Measurements from ENCODE around the gene PRSS8.

Gene PRSS8

GRCh38 chr16:31134625-31135534 is 647 bp downstream of the PRSS8 start:
- Histone ChIP-seq H3K9me3 (ENCODE audit: control insufficient read depth in 2 of 2, low read length in 2 of 2) (no peaks in the 10 kb centered on the region), H3K4me1 (ENCODE audit: control insufficient read depth, insufficient read depth, low read length) (no peaks in the 10 kb centered on the region), H3K36me3 (ENCODE audit: control insufficient read depth in 2 of 2, insufficient read depth in 2 of 2, low read length in 2 of 2) (peaks cover 12 to 20% of the 10 kb centered on the region in 2 donors), H3K27me3 (ENCODE audit: control insufficient read depth in 1 of 2, insufficient read depth in 2 of 2, low read length in 2 of 2) (peaks cover 12 to 14% of the 10 kb centered on the region in 2 donors), H3K27ac (ENCODE audit: low read length) (no peak overlapping the region), H3K4me3 (ENCODE audit: low read length in 2 of 2) (no peak overlapping the region), H3K9ac (ENCODE audit: low read length in 2 of 2) (peak overlapping the region in 1 of 2 donors; percentile 58)

GRCh38 chr16:31134091-31134571 is 1.4 kb downstream of the PRSS8 start:
- no peaks in the 10 kb centered on the region for H3K9me3 ChIP-seq (ENCODE audit: control insufficient read depth in 2 of 2, low read length in 2 of 2)
- H3K27ac ChIP-seq (ENCODE audit: low read length) = no peak overlapping the region
- peaks cover 18 to 27% of the 10 kb centered on the region in 2 donors for H3K36me3 ChIP-seq (ENCODE audit: control insufficient read depth in 2 of 2, insufficient read depth in 2 of 2, low read length in 2 of 2)
- H3K9ac ChIP-seq (ENCODE audit: low read length in 2 of 2) = no peak overlapping the region
- peaks cover 12 to 14% of the 10 kb centered on the region in 2 donors for H3K27me3 ChIP-seq (ENCODE audit: control insufficient read depth in 1 of 2, insufficient read depth in 2 of 2, low read length in 2 of 2)
- H3K4me3 ChIP-seq (ENCODE audit: low read length in 2 of 2) = no peak overlapping the region
- peaks cover 6% of the 10 kb centered on the region for H3K4me1 ChIP-seq (ENCODE audit: control insufficient read depth, insufficient read depth, low read length)

- H3K9ac ChIP-seq (ENCODE audit: low read length in 2 of 2) = no peak overlapping the region
- no peaks in the 10 kb centered on the region for H3K9me3 ChIP-seq (ENCODE audit: control insufficient read depth in 2 of 2, low read length in 2 of 2)
- H3K4me1 ChIP-seq (ENCODE audit: control insufficient read depth, insufficient read depth, low read length) = peaks cover 6% of the 10 kb centered on the region
- H3K27ac ChIP-seq (ENCODE audit: low read length) = no peak overlapping the region
- H3K27me3 ChIP-seq (ENCODE audit: control insufficient read depth in 1 of 2, insufficient read depth in 2 of 2, low read length in 2 of 2) = peaks cover 12 to 14% of the 10 kb centered on the region in 2 donors
- peaks cover 26 to 35% of the 10 kb centered on the region in 2 donors for H3K36me3 ChIP-seq (ENCODE audit: control insufficient read depth in 2 of 2, insufficient read depth in 2 of 2, low read length in 2 of 2)
- no peak overlapping the region for H3K4me3 ChIP-seq (ENCODE audit: low read length in 2 of 2)
Measured at GRCh38 chr16:31133046-31133501, 2.5 kb downstream of the PRSS8 start.

GRCh38 chr16:31132303-31132979 is 3.1 kb downstream of the PRSS8 start:
- Histone ChIP-seq H3K27me3 (ENCODE audit: control insufficient read depth in 1 of 2, insufficient read depth in 2 of 2, low read length in 2 of 2) (peaks cover 12 to 14% of the 10 kb centered on the region in 2 donors), H3K9ac (ENCODE audit: low read length in 2 of 2) (no peak overlapping the region), H3K27ac (ENCODE audit: low read length) (no peak overlapping the region), H3K36me3 (ENCODE audit: control insufficient read depth in 2 of 2, insufficient read depth in 2 of 2, low read length in 2 of 2) (peaks cover 33 to 40% of the 10 kb centered on the region in 2 donors), H3K4me1 (ENCODE audit: control insufficient read depth, insufficient read depth, low read length) (peaks cover 6% of the 10 kb centered on the region), H3K4me3 (ENCODE audit: low read length in 2 of 2) (no peak overlapping the region), H3K9me3 (ENCODE audit: control insufficient read depth in 2 of 2, low read length in 2 of 2) (no peaks in the 10 kb centered on the region)

- Histone ChIP-seq H3K36me3 (ENCODE audit: control insufficient read depth in 2 of 2, insufficient read depth in 2 of 2, low read length in 2 of 2) (peaks cover 39 to 45% of the 10 kb centered on the region in 2 donors), H3K27ac (ENCODE audit: low read length) (no peak overlapping the region), H3K4me3 (ENCODE audit: low read length in 2 of 2) (no peak overlapping the region), H3K9ac (ENCODE audit: low read length in 2 of 2) (no peak overlapping the region), H3K27me3 (ENCODE audit: control insufficient read depth in 1 of 2, insufficient read depth in 2 of 2, low read length in 2 of 2) (peaks cover 12 to 14% of the 10 kb centered on the region in 2 donors), H3K9me3 (ENCODE audit: control insufficient read depth in 2 of 2, low read length in 2 of 2) (no peaks in the 10 kb centered on the region), H3K4me1 (ENCODE audit: control insufficient read depth, insufficient read depth, low read length) (peaks cover 6% of the 10 kb centered on the region)
Measured at GRCh38 chr16:31131841-31132271, 3.7 kb downstream of the PRSS8 start.

- Histone ChIP-seq H3K4me1 (ENCODE audit: control insufficient read depth, insufficient read depth, low read length) (peaks cover 6% of the 10 kb centered on the region), H3K36me3 (ENCODE audit: control insufficient read depth in 2 of 2, insufficient read depth in 2 of 2, low read length in 2 of 2) (peaks cover 39 to 46% of the 10 kb centered on the region in 2 donors), H3K4me3 (ENCODE audit: low read length in 2 of 2) (no peak overlapping the region), H3K27me3 (ENCODE audit: control insufficient read depth in 1 of 2, insufficient read depth in 2 of 2, low read length in 2 of 2) (peaks cover 12 to 14% of the 10 kb centered on the region in 2 donors), H3K9ac (ENCODE audit: low read length in 2 of 2) (no peak overlapping the region), H3K27ac (ENCODE audit: low read length) (no peak overlapping the region), H3K9me3 (ENCODE audit: control insufficient read depth in 2 of 2, low read length in 2 of 2) (no peaks in the 10 kb centered on the region)
Measured at GRCh38 chr16:31131416-31131815, 4.1 kb downstream of the PRSS8 start.

GRCh38 chr16:31130899-31131298 is 4.6 kb downstream of the PRSS8 start:
- Histone ChIP-seq H3K4me3 (ENCODE audit: low read length in 2 of 2) (no peak overlapping the region), H3K36me3 (ENCODE audit: control insufficient read depth in 2 of 2, insufficient read depth in 2 of 2, low read length in 2 of 2) (peaks cover 39 to 47% of the 10 kb centered on the region in 2 donors), H3K27ac (ENCODE audit: low read length) (no peak overlapping the region), H3K9me3 (ENCODE audit: control insufficient read depth in 2 of 2, low read length in 2 of 2) (no peaks in the 10 kb centered on the region), H3K9ac (ENCODE audit: low read length in 2 of 2) (no peak overlapping the region), H3K27me3 (ENCODE audit: control insufficient read depth in 1 of 2, insufficient read depth in 2 of 2, low read length in 2 of 2) (peaks cover 10 to 12% of the 10 kb centered on the region in 2 donors), H3K4me1 (ENCODE audit: control insufficient read depth, insufficient read depth, low read length) (peaks cover 6% of the 10 kb centered on the region)

- H3K27ac ChIP-seq (ENCODE audit: low read length) = no peak overlapping the region
- peaks cover 5 to 8% of the 10 kb centered on the region in 2 donors for H3K27me3 ChIP-seq (ENCODE audit: control insufficient read depth in 1 of 2, insufficient read depth in 2 of 2, low read length in 2 of 2)
- no peak overlapping the region for H3K4me3 ChIP-seq (ENCODE audit: low read length in 2 of 2)
- H3K9ac ChIP-seq (ENCODE audit: low read length in 2 of 2) = no peak overlapping the region
- peaks cover 6% of the 10 kb centered on the region for H3K4me1 ChIP-seq (ENCODE audit: control insufficient read depth, insufficient read depth, low read length)
- peaks cover 39 to 47% of the 10 kb centered on the region in 2 donors for H3K36me3 ChIP-seq (ENCODE audit: control insufficient read depth in 2 of 2, insufficient read depth in 2 of 2, low read length in 2 of 2)
- H3K9me3 ChIP-seq (ENCODE audit: control insufficient read depth in 2 of 2, low read length in 2 of 2) = no peaks in the 10 kb centered on the region
Measured at GRCh38 chr16:31130336-31130891, 5.1 kb downstream of the PRSS8 start.

GRCh38 chr16:31129568-31130335 is 5.8 kb downstream of the PRSS8 start:
- no peak overlapping the region for H3K4me3 ChIP-seq (ENCODE audit: low read length in 2 of 2)
- H3K9ac ChIP-seq (ENCODE audit: low read length in 2 of 2) = peak overlapping the region in 1 of 2 donors; percentile 13
- peaks cover 6% of the 10 kb centered on the region for H3K4me1 ChIP-seq (ENCODE audit: control insufficient read depth, insufficient read depth, low read length)

More at GRCh38 chr16:31129568-31130335, 5.8 kb downstream of the PRSS8 start:
- H3K9me3 ChIP-seq (ENCODE audit: control insufficient read depth in 2 of 2, low read length in 2 of 2) = no peaks in the 10 kb centered on the region
- H3K27ac ChIP-seq (ENCODE audit: low read length) = no peak overlapping the region
- peaks cover 39 to 47% of the 10 kb centered on the region in 2 donors for H3K36me3 ChIP-seq (ENCODE audit: control insufficient read depth in 2 of 2, insufficient read depth in 2 of 2, low read length in 2 of 2)
- peaks cover 0 to under 1% of the 10 kb centered on the region in 2 donors for H3K27me3 ChIP-seq (ENCODE audit: control insufficient read depth in 1 of 2, insufficient read depth in 2 of 2, low read length in 2 of 2)
